Activated T-cell treated with anti-CD3 and anti-CD28 coated beads, Interleukin-2, amount 50 U/mL, for 24 hours (primary cell): ENCODE results near the gene OR4A16.

ENCODE experiments used
- DNase-seq: peaks from one replicate; pipeline ENCODE4 v3.0.0-alpha.2; 2020
- H3K27ac Mint-ChIP-seq: 2 replicates; pipeline ENCODE4 v1.8.0; 2020; ENCODE audit warnings: mild to moderate bottlenecking, mixed read lengths
- H3K27me3 Mint-ChIP-seq: 2 replicates; pipeline ENCODE4 v1.8.0; 2020; ENCODE audit warnings: mixed read lengths
- H3K36me3 Mint-ChIP-seq: 2 replicates; pipeline ENCODE4 v1.8.0; 2020; ENCODE audit warnings: low read depth, mixed read lengths
- H3K4me1 Mint-ChIP-seq: 2 replicates; pipeline ENCODE4 v1.8.0; 2020; ENCODE audit warnings: low read depth, mixed read lengths
- H3K4me3 Mint-ChIP-seq: 2 replicates; pipeline ENCODE4 v1.8.0; 2020; ENCODE audit warnings: mild to moderate bottlenecking, moderate library complexity, mixed read lengths
- H3K9me3 Mint-ChIP-seq: 2 replicates; pipeline ENCODE4 v1.8.0; 2020; ENCODE audit warnings: mixed read lengths

OR4A16 gene

GRCh38 chr11:55342901-55343300, at the start of gene OR4A16:
TSS of gene OR4A16 (plus strand) at chr11:55343201. CDS start at chr11:55343201, 0 bp downstream.
- no peaks in the 10 kb centered on the region for H3K4me1 Mint-ChIP-seq
- no peak within 1 kb of the TSS for H3K4me3 Mint-ChIP-seq
- no peaks in the 10 kb centered on the region for H3K36me3 Mint-ChIP-seq
- no peak for DNase-seq
- peaks cover 20% of the 10 kb centered on the region for H3K9me3 Mint-ChIP-seq
- no peaks in the 10 kb centered on the region for H3K27me3 Mint-ChIP-seq
- no peak within 1 kb of the TSS for H3K27ac Mint-ChIP-seq

GRCh38 chr11:55324500-55324899, 18.5 kb upstream of the OR4A16 start:
- DNase-seq: no peak
- Mint-ChIP-seq H3K36me3 (no peaks in the 10 kb centered on the region), H3K9me3 (peaks cover 9% of the 10 kb centered on the region), H3K4me3 (no peak overlapping the region), H3K27ac (no peak overlapping the region), H3K27me3 (no peaks in the 10 kb centered on the region), H3K4me1 (no peaks in the 10 kb centered on the region)

- no peak overlapping the region for H3K27ac Mint-ChIP-seq
- H3K4me3 Mint-ChIP-seq: no peak overlapping the region
- H3K27me3 Mint-ChIP-seq: no peaks in the 10 kb centered on the region
- no peaks in the 10 kb centered on the region for H3K36me3 Mint-ChIP-seq
- H3K4me1 Mint-ChIP-seq: no peaks in the 10 kb centered on the region
- peaks cover 28% of the 10 kb centered on the region for H3K9me3 Mint-ChIP-seq
- DNase-seq: no peak
Observed at GRCh38 chr11:55345306-55345705, 2.3 kb downstream of the OR4A16 start.

GRCh38 chr11:55349032-55349431, 6.0 kb downstream of the OR4A16 start:
- H3K36me3 Mint-ChIP-seq: no peaks in the 10 kb centered on the region
- H3K4me3 Mint-ChIP-seq: no peak overlapping the region
- no peaks in the 10 kb centered on the region for H3K27me3 Mint-ChIP-seq
- H3K9me3 Mint-ChIP-seq: peaks cover 34% of the 10 kb centered on the region
- no peaks in the 10 kb centered on the region for H3K4me1 Mint-ChIP-seq
- H3K27ac Mint-ChIP-seq: no peak overlapping the region
- DNase-seq: no peak

GRCh38 chr11:55357560-55358184, 14.7 kb downstream of the OR4A16 start:
- H3K9me3 Mint-ChIP-seq: peaks cover 28% of the 10 kb centered on the region
- no peaks in the 10 kb centered on the region for H3K36me3 Mint-ChIP-seq
- H3K27ac Mint-ChIP-seq: no peak overlapping the region
- no peak for DNase-seq
- H3K4me1 Mint-ChIP-seq: no peaks in the 10 kb centered on the region
- no peaks in the 10 kb centered on the region for H3K27me3 Mint-ChIP-seq
- no peak overlapping the region for H3K4me3 Mint-ChIP-seq

GRCh38 chr11:55367674-55368073, 24.7 kb downstream of the OR4A16 start, which contains the start of gene OR4A15:
TSS of gene OR4A15 (plus strand) at chr11:55367974. CDS start at chr11:55367974, 0 bp downstream.
- Mint-ChIP-seq H3K4me1 (no peaks in the 10 kb centered on the region), H3K27ac (no peak within 1 kb of the TSS), H3K36me3 (no peaks in the 10 kb centered on the region), H3K27me3 (no peaks in the 10 kb centered on the region), H3K9me3 (peaks cover 40% of the 10 kb centered on the region), H3K4me3 (no peak within 1 kb of the TSS)
- DNase-seq: no peak
